ENCODE results near the gene MB21D2. TPM values are rescaled to one million over a fixed set of nuclear protein-coding genes. Genes with fewer than 3 reads are reported as not detected.

MB21D2 gene
- total RNA-seq, 1 donor from 2014 or later, result 13.4 TPM

- no peak for DNase-seq (ENCODE audit: low spot score, unreplicated experiment)
- TF ChIP-seq CTCF (IDR thresholded peaks at IDR 0.05; ENCODE audit: unreplicated experiment), result no peak
- peaks cover 24% of the 10 kb centered on the region for H3K4me1 Mint-ChIP-seq (ENCODE audit: low read depth)
- H3K9me3 Mint-ChIP-seq (ENCODE audit: low read depth), result no peaks in the 10 kb centered on the region
- H3K27me3 Mint-ChIP-seq, result no peaks in the 10 kb centered on the region
- H3K27ac Mint-ChIP-seq, result no peak overlapping the region
- H3K36me3 Mint-ChIP-seq (ENCODE audit: insufficient read depth), result no peaks in the 10 kb centered on the region
- no peak overlapping the region for H3K4me3 Mint-ChIP-seq (ENCODE audit: low read depth)
Observed at GRCh38 chr3:192913540-192913939, 4.1 kb downstream of the MB21D2 start.

GRCh38 chr3:192911293-192911692, 6.4 kb downstream of the MB21D2 start:
- Mint-ChIP-seq H3K9me3 (ENCODE audit: low read depth) (no peaks in the 10 kb centered on the region), H3K27me3 (no peaks in the 10 kb centered on the region), H3K36me3 (ENCODE audit: insufficient read depth) (peaks cover 6% of the 10 kb centered on the region), H3K4me3 (ENCODE audit: low read depth) (no peak overlapping the region), H3K4me1 (ENCODE audit: low read depth) (peaks cover 27% of the 10 kb centered on the region), H3K27ac (no peak overlapping the region)
- DNase-seq (ENCODE audit: low spot score, unreplicated experiment), result no peak
- TF ChIP-seq CTCF (IDR thresholded peaks at IDR 0.05; ENCODE audit: unreplicated experiment), result no peak

- H3K27ac Mint-ChIP-seq, result no peak overlapping the region
- no peak for TF ChIP-seq CTCF (IDR thresholded peaks at IDR 0.05; ENCODE audit: unreplicated experiment)
- H3K27me3 Mint-ChIP-seq, result no peaks in the 10 kb centered on the region
- H3K9me3 Mint-ChIP-seq (ENCODE audit: low read depth), result no peaks in the 10 kb centered on the region
- H3K4me1 Mint-ChIP-seq (ENCODE audit: low read depth), result peaks cover 7% of the 10 kb centered on the region
- H3K36me3 Mint-ChIP-seq (ENCODE audit: insufficient read depth), result peaks cover 9% of the 10 kb centered on the region
- no peak overlapping the region for H3K4me3 Mint-ChIP-seq (ENCODE audit: low read depth)
- no peak for DNase-seq (ENCODE audit: low spot score, unreplicated experiment)
Observed at GRCh38 chr3:192907784-192908183, 9.9 kb downstream of the MB21D2 start.

GRCh38 chr3:192906940-192907339, 10.7 kb downstream of the MB21D2 start:
- H3K27me3 Mint-ChIP-seq, result no peaks in the 10 kb centered on the region
- TF ChIP-seq CTCF (IDR thresholded peaks at IDR 0.05; ENCODE audit: unreplicated experiment), result no peak
- H3K27ac Mint-ChIP-seq, result no peak overlapping the region
- H3K4me3 Mint-ChIP-seq (ENCODE audit: low read depth), result no peak overlapping the region
- DNase-seq (ENCODE audit: low spot score, unreplicated experiment), result no peak
- H3K36me3 Mint-ChIP-seq (ENCODE audit: insufficient read depth), result peaks cover 11% of the 10 kb centered on the region
- H3K4me1 Mint-ChIP-seq (ENCODE audit: low read depth), result peaks cover 13% of the 10 kb centered on the region
- no peaks in the 10 kb centered on the region for H3K9me3 Mint-ChIP-seq (ENCODE audit: low read depth)

- Mint-ChIP-seq H3K4me1 (ENCODE audit: low read depth) (peaks cover 19% of the 10 kb centered on the region), H3K9me3 (ENCODE audit: low read depth) (no peaks in the 10 kb centered on the region), H3K27ac (peak overlapping the region; percentile 12), H3K27me3 (no peaks in the 10 kb centered on the region), H3K4me3 (ENCODE audit: low read depth) (no peak overlapping the region), H3K36me3 (ENCODE audit: insufficient read depth) (peaks cover 11% of the 10 kb centered on the region)
- no peak for TF ChIP-seq CTCF (IDR thresholded peaks at IDR 0.05; ENCODE audit: unreplicated experiment)
- no peak for DNase-seq (ENCODE audit: low spot score, unreplicated experiment)
Observed at GRCh38 chr3:192905980-192906678, 11.5 kb downstream of the MB21D2 start.
